Activated CD4-positive, CD25-positive, alpha-beta regulatory T cell treated with anti-CD3 and anti-CD28 coated beads, Interleukin-2, amount 50 U/mL, for 24 hours (primary cell): ENCODE results near the gene KIRREL2.

Experiments
- ATAC-seq, 2 donors: fragments of 150-1000 bp; cut with Tn5 transposase; one replicate each; pipeline ENCODE4 v1.10.0; 2021; ENCODE audit warnings: mild to moderate bottlenecking in 1 of 2, moderate library complexity in 1 of 2

Gene KIRREL2

GRCh38 chr19:35845215-35846037 is 11.3 kb upstream of the KIRREL2 start:
- ATAC-seq, result peak in 1 of 2 donors; percentile 33

DNA sequence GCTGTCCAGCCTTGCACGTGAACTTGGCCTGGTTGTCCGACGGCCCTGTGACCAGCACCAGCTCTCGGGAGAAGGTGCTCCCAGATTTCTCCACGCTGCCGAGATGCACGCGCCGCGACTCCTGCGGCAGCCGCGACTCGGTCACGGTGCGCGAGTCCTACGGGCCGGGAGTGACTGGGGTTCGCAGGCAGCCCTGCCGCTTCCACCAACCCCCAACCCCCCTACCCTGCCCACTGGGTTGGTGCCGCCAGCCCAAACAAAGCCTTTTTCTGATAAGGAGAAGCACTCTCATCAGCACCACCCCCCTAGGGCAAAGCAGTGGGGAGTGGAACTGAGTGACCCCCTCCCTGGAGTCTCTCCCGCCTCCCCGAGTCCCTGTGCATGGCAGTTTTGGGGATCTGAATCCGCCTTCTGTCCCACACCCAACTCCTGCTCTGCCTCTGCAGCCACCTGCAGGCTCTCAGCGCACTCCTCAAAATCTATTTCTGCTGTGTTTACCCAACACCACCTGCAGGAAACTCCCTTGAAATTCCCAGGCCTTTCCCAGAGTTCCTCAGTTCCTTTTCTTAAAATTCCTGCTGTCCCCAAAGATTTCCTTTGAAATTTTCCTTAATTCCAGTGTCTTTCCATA is 10.6 kb upstream of the KIRREL2 start:
- no peak for ATAC-seq

DNA sequence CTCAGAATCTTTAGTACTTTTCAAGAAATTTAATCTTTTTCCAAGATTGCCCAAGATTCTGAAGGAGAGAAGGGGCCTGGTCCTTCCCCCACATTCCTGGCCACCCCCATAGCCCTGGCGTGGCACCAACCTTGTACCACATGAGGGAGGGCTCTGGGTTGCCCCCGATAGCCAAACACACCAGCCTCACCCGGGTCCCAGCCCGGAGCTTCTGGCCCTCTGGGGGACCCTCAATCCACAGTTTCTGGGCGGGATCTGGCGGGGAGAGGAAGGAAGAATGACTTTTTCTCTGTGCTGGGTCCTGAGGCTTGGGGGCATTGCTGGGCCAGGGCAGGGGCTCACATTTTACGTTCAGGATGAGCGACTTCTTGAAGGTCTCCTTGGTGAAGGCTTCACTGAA is 8.8 kb upstream of the KIRREL2 start:
- no peak for ATAC-seq

- ATAC-seq, result no peak
Observed at GRCh38 chr19:35848486-35848885, 8.2 kb upstream of the KIRREL2 start.

DNA sequence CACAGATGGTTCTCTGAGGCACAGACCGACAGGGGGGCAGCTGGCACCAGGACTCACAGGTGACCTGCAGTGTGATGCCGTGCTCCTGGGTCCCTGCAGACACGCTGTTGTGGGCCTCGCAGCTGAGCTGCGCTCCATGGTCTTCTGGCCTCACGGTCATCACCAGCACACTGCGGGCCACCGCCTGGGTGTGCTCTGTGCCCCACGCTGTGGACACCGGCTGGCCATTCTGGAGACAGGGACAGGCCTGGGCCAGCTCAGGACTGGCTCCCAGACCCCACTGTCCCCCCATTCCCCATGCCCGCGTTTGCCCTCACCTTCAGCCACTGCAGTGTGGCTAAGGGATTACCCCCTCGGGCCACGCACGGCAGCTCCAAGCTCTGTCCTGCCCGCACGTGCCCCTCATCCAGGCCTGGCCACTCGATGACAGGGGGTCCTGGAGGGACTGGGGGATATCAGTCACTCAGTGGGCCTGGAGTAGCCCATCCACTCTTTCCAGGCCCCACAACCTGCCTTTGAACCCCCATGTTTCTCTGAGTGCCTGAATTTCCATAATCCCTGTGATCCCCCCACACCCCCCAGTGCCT is 7.7 kb upstream of the KIRREL2 start:
- ATAC-seq, result no peak

- ATAC-seq, result no peak
Observed at GRCh38 chr19:35851213-35852028, 5.3 kb upstream of the KIRREL2 start.

GRCh38 chr19:35852029-35852780 is 4.5 kb upstream of the KIRREL2 start, which contains the start of gene NPHS1:
Gene NPHS1, minus strand, starts transcription at chr19:35852504. Its CDS starts 667 bp downstream, at chr19:35851837.
- ATAC-seq, result no peak

- ATAC-seq, result no peak
Observed at GRCh38 chr19:35853038-35853756, 3.5 kb upstream of the KIRREL2 start.

DNA sequence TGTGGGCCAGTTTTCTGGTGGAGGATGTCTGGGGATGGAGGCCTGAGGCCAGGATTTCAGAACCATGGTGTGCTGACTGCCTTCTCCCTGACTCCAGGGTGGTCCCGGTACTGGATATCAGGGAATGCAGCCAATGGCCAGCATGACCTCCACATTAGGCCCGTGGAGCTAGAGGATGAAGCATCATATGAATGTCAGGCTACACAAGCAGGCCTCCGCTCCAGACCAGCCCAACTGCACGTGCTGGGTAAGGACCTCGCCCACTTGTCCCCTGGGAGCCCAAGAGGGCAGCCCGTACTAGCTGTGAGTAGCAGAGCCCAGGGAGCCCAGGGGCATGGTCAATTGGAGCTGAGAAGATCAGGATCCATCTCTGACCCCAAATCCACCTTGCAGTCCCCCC is 1.6 kb downstream of the KIRREL2 start:
- no peak for ATAC-seq

- no peak for ATAC-seq
Observed at GRCh38 chr19:35859414-35859813, 2.7 kb downstream of the KIRREL2 start.

- ATAC-seq, result no peak
Observed at GRCh38 chr19:35860436-35860817, 3.7 kb downstream of the KIRREL2 start.

- peak in 1 of 2 donors; percentile 36 for ATAC-seq
Observed at GRCh38 chr19:35860818-35861639, 4.3 kb downstream of the KIRREL2 start.

DNA sequence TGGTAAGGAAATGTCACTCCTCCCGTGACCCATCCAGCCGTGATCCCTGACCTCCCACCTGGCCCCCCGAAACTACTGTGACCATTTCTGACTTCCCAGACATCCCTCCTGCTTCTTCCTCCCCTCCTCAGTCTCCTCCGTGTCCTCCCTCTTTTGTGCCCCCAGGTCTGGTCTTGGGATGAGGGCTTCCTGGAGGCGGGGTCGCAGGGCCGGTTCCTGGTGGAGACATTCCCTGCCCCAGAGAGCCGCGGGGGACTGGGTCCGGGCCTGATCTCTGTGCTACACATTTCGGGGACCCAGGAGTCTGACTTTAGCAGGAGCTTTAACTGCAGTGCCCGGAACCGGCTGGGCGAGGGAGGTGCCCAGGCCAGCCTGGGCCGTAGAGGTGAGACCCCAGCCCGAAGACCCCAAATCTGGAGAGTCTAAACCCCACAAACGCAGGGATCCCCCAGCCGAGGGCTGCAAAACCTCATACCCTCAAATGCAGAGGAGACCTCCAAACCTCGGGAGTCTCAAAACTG is 5.0 kb downstream of the KIRREL2 start:
- no peak for ATAC-seq

DNA sequence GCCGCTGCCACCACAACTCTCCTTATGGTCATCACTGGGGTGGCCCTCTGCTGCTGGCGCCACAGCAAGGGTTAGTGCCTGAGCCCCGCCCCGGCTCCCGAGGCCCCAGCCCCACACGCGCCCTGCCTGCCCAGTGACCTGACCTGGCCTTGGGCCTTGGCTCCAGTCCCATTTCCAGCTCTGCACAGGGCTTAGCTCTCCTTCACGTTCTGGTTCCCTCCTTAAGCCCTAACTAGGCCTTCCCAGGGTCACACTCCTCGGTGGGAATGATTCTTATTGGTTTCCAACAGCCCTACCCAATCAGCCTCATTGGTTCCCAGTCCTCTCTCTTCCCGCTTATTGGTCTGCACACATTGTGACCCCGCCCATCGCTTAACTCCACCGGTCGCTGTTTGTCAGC is 5.8 kb downstream of the KIRREL2 start:
- ATAC-seq, result no peak

- no peak for ATAC-seq
Observed at GRCh38 chr19:35863018-35863417, 6.3 kb downstream of the KIRREL2 start.

DNA sequence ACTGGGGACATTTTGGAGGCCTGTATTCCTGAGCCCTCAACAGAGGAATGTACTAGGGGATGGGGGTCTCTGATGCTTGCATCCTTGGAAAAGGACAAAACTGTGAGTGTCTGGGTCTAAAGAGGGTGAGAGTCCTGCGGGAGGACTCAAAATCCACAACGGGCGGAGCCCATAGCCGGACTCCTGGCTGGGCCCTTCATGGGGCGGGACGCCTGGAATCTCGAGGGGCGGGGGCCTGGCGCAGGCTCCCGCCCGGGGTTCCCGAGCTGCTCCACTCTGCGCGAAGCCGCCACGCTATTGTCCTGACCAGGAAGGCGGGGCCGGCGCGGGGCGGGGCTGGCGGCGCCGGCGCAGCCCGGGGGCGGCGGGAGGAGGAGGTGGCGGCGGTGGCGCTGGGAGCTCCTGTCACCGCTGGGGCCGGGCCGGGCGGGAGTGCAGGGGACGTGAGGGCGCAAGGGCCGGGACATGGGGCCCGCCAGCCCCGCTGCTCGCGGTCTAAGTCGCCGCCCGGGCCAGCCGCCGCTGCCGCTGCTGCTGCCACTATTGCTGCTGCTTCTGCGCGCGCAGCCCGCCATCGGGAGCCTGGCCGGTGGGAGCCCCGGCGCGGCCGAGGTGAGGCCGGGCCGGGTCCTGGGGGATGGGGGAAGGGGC is 11.6 kb downstream of the KIRREL2 start, which contains the start of gene APLP1:
TSS of gene APLP1 (plus strand) at position 403 of the 651 bp plus-strand sequence. CDS start at position 466, 63 bp downstream.
- ATAC-seq, result peak; percentile 76 to 79

DNA sequence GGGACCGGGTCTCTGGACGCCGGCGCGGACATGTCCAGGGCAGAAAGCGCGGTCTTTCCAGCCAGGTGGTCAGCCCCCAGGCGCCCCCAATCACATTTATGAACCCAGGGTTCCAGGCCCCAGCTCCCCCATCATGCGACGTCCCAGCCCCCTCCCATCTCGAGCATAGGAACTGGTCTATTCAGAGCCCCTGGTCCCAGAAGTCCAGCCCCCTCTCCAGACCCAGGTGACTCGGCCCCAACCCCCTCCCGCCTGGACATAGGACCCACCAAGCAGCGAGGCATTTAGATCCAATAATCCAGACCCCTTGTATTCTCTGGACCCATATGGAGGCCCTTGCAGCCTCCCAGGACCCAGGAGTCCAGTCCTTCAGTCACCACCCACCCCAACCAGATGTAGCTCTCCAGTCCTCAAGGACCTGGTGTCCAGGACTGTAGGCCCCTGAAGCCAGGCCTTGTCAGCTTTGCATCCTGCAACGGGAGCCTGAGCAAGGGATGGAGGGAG is 12.2 kb downstream of the KIRREL2 start:
- ATAC-seq, result no peak

- peak; percentile 82 to 86 for ATAC-seq
Observed at GRCh38 chr19:35869327-35870123, 12.8 kb downstream of the KIRREL2 start.
